HepG2 (cell line): ENCODE measurements around the gene LSM3. TPM values are rescaled to one million over a fixed set of nuclear protein-coding genes. Genes with fewer than 3 reads are reported as not detected.
A peak's percentile ranks its signal among the peaks of the same experiment; 100 is the strongest.

Experiments used
- CCDC6 ChIP-seq: sonication (generic); formaldehyde crosslinking; IDR thresholded peaks from 2 replicates; pipeline ENCODE4 v1.8.1; 2022; ENCODE audit warnings: mild to moderate bottlenecking, missing genetic modification reagents, moderate library complexity
- CTCF ChIP-seq: sonication (generic); formaldehyde crosslinking; IDR thresholded peaks from 2 replicates; pipeline ENCODE4 v1.5.0; 2020; ENCODE audit warnings: mild to moderate bottlenecking, missing genetic modification reagents, moderate library complexity
- ETV5 ChIP-seq: IDR thresholded peaks from 2 replicates; pipeline ENCODE4 v1.6.1; 2018; ENCODE audit warnings: missing biosample characterization, missing genetic modification reagents, inconsistent platforms, borderline replicate concordance
- JUN ChIP-seq: sonication (generic); formaldehyde crosslinking; IDR thresholded peaks from 2 replicates; pipeline ENCODE4 v1.4.0; 2020; ENCODE audit warnings: mild to moderate bottlenecking, missing genetic modification reagents
- KLF15 ChIP-seq: sonication (generic); formaldehyde crosslinking; IDR thresholded peaks from 2 replicates; pipeline ENCODE4 v1.8.1; 2023; ENCODE audit warnings: borderline replicate concordance, mild to moderate bottlenecking, inconsistent platforms, missing genetic modification reagents, mixed read lengths
- MEIS2 ChIP-seq: sonication (generic); formaldehyde crosslinking; IDR thresholded peaks from 2 replicates; pipeline ENCODE4 v1.9.0; 2021; ENCODE audit warnings: mild to moderate bottlenecking, missing genetic modification reagents
- NCOA5 ChIP-seq: sonication (generic); formaldehyde crosslinking; IDR thresholded peaks from 2 replicates; pipeline ENCODE4 v1.4.0; 2020; ENCODE audit warnings: missing genetic modification reagents
- PCBP2 ChIP-seq: fragments of 200-400 bp; formaldehyde crosslinking; optimal IDR thresholded peaks from 2 replicates; pipeline ENCODE3; 2018; ENCODE audit warnings: low read length, low read depth; ENCODE audit not compliant: poor library complexity, severe bottlenecking
- REPIN1 ChIP-seq: sonication (generic); formaldehyde crosslinking; IDR thresholded peaks from 2 replicates; pipeline ENCODE4 v1.8.0; 2022; ENCODE audit warnings: missing genetic modification reagents, low read depth, mild to moderate bottlenecking, borderline replicate concordance
- SALL1 ChIP-seq: sonication (generic); formaldehyde crosslinking; IDR thresholded peaks from 2 replicates; pipeline ENCODE4 v1.8.0; 2022; ENCODE audit warnings: mild to moderate bottlenecking, missing genetic modification reagents
- SOX6 ChIP-seq, 2 experiments: fragments of 450-650 bp in 1 of 2; sonication (generic) in 1 of 2; formaldehyde crosslinking in 1 of 2; IDR thresholded peaks; 2 replicates each; pipeline versions ENCODE4 v1.4.0 to v1.6.1; 2017 to 2020; ENCODE audit warnings: antibody characterized with exemption in 1 of 2, mild to moderate bottlenecking in 1 of 2, missing genetic modification reagents in 1 of 2
- TBX3 ChIP-seq: fragments of 450-650 bp; IDR thresholded peaks from 2 replicates; pipeline ENCODE4 v1.6.1; 2017; ENCODE audit warnings: antibody characterized with exemption, mild to moderate bottlenecking, inconsistent platforms, borderline replicate concordance
- TEAD3 ChIP-seq: optimal IDR thresholded peaks from 2 replicates; pipeline ENCODE3; 2016; ENCODE audit warnings: borderline replicate concordance
- ZBTB42 ChIP-seq: sonication (generic); formaldehyde crosslinking; IDR thresholded peaks from 2 replicates; pipeline ENCODE4 v1.5.0; 2020; ENCODE audit warnings: mild to moderate bottlenecking, missing genetic modification reagents
- ZHX2 ChIP-seq, 2 experiments: sonication (generic) in 1 of 2; formaldehyde crosslinking in 1 of 2; IDR thresholded peaks; 2 replicates each; pipeline versions ENCODE4 v1.6.1 to v1.9.0; 2014 to 2022; ENCODE audit warnings: antibody characterized with exemption in 1 of 2, borderline replicate concordance in 1 of 2, inconsistent platforms in 1 of 2, low read depth in 1 of 2, missing genetic modification reagents in 1 of 2
- ZKSCAN1 ChIP-seq: fragments of 150-350 bp; IDR thresholded peaks from 2 replicates; pipeline ENCODE4 v1.6.1; 2014; ENCODE audit warnings: low read length
- ZMAT3 ChIP-seq: sonication (generic); formaldehyde crosslinking; conservative IDR thresholded peaks from 2 replicates; pipeline ENCODE4 v1.7.0; 2021; ENCODE audit warnings: missing genetic modification reagents
- ZNF597 ChIP-seq: sonication (generic); formaldehyde crosslinking; IDR thresholded peaks from 2 replicates; pipeline ENCODE4 v1.5.0; 2020; ENCODE audit warnings: missing genetic modification reagents
- ZNF598 ChIP-seq: sonication (generic); formaldehyde crosslinking; IDR thresholded peaks from 2 replicates; pipeline ENCODE4 v1.5.1; 2020; ENCODE audit warnings: mild to moderate bottlenecking, missing genetic modification reagents, borderline replicate concordance
- ZNF713 ChIP-seq: sonication (generic); formaldehyde crosslinking; IDR thresholded peaks from 2 replicates; pipeline ENCODE4 v1.4.0; 2020; ENCODE audit warnings: mild to moderate bottlenecking, missing genetic modification reagents
- polyA plus RNA-seq, 8 experiments: library from polyadenylated mRNA; depleted of rRNA in 3 of 8; stranded (reverse) in 7 of 8; unstranded in 1 of 8; fragments of >200 nt; fragmentation: Illumina TruSeq in 4 of 8; extraction: Trizol in 4 of 8; gene quantifications; 2 replicates each; pipeline versions ENCODE4 v1.2.1 to v1.2.3, GENCODE V29; 2011 to 2016; ENCODE audit warnings: low read depth in 4 of 8, missing spikeins in 1 of 8, mixed read lengths in 1 of 8; ENCODE audit not compliant: insufficient read depth in 1 of 8
- total RNA-seq, 5 experiments: library from RNA; depleted of rRNA; stranded (reverse); fragments of >200 nt; fragmentation: Illumina TruSeq; extraction: Trizol; gene quantifications; 2 replicates each; pipeline ENCODE4 v1.2.3, GENCODE V29; 2016; ENCODE audit warnings: low read depth in 1 of 5

The LSM3 gene
- total and polyA plus RNA-seq, 2 of the 13 experiments (the other 11 are each of a cell fraction or from before 2014, with no cell fraction given): 5.1 to 19.4 TPM

- no peak for TF ChIP-seq PCBP2
- TF ChIP-seq TEAD3 (CRISPR knock-in tag): peak; percentile 62
- TF ChIP-seq ETV5 (CRISPR knock-in tag): peak; percentile 93
- TF ChIP-seq ZNF713 (CRISPR knock-in tag): no peak
- no peak for TF ChIP-seq ZNF597 (CRISPR knock-in tag)
- no peak for TF ChIP-seq NCOA5 (CRISPR knock-in tag)
- peak; percentile 86 for TF ChIP-seq SALL1 (CRISPR knock-in tag)
- no peak for TF ChIP-seq TBX3
- TF ChIP-seq JUN (CRISPR knock-in tag): 0 out of 2 replicates have a peak, but pooled peaks have one; percentile 45
- TF ChIP-seq ZMAT3 (CRISPR knock-in tag): peak; percentile 63; the same call in 1 of the 2 replicates
- TF ChIP-seq ZNF598 (CRISPR knock-in tag): no peak
- TF ChIP-seq MEIS2 (CRISPR knock-in tag): peak; percentile 49
- no peak for TF ChIP-seq CTCF
- TF ChIP-seq ZHX2 (IDR thresholded peaks at IDR 0.05; ENCODE audit: low read depth): 0 out of 2 replicates have a peak, but pooled peaks have one; percentile 72
- peak; percentile 69; the same call in 1 of the 2 replicates for TF ChIP-seq ZHX2 (CRISPR knock-in tag; IDR thresholded peaks at IDR 0.05; ENCODE audit: borderline replicate concordance)
- TF ChIP-seq ZBTB42 (CRISPR knock-in tag): no peak
- TF ChIP-seq SOX6 (IDR thresholded peaks at IDR 0.05): no peak
- TF ChIP-seq SOX6 (CRISPR knock-in tag; IDR thresholded peaks at IDR 0.05): peak; percentile 75
- TF ChIP-seq ZKSCAN1: no peak
- no peak for TF ChIP-seq KLF15 (CRISPR knock-in tag)
- peak; percentile 86; the same call in 1 of the 2 replicates for TF ChIP-seq CCDC6 (CRISPR knock-in tag)
- TF ChIP-seq REPIN1 (CRISPR knock-in tag): peak; percentile 85; the same call in 1 of the 2 replicates
These were observed at the start of gene LSM3, which contains the start of gene XPC (continued) for GRCh38 chr3:14178247-14179113.
